Ammon's horn (tissue), 1 donor: ENCODE measurements around the gene NRXN3.

ENCODE experiments used
- DNase-seq: peaks from one replicate; pipeline ENCODE4 v3.0.0-alpha.2; 2016; ENCODE audit warnings: low spot score

NRXN3 gene

DNA sequence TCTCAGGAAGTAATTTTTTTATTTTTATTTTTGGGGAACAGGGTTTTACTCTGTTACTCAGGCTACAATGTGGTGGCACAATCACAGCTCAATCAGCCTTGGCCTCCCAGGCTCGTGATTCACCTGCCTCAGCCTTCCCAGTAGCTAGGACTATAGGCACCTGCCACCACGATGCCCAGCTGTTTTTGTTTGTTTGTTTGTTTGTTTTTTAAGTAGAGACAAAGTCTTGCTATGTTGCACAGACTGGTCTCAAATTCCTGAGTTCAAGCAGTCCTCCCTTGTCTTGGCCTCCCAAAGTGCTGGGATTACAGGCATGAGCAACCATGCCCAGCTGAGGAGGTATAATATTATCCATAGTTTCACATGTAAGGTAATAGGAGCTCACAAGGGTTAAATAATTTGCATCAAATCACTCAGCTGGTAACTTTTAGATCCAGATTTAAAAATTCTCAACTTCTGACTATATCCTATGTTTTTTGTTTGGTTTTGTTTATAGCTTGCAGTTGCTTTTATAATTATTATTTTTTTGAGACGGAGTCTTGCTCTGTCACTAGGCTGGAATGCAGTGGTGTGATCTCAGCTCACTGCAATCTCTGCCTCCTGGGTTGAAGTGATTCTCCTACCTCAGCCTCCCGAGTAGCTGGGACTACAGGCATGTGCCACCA is 1411.9 kb downstream of the NRXN3 start:
- DNase-seq: no peak

DNA sequence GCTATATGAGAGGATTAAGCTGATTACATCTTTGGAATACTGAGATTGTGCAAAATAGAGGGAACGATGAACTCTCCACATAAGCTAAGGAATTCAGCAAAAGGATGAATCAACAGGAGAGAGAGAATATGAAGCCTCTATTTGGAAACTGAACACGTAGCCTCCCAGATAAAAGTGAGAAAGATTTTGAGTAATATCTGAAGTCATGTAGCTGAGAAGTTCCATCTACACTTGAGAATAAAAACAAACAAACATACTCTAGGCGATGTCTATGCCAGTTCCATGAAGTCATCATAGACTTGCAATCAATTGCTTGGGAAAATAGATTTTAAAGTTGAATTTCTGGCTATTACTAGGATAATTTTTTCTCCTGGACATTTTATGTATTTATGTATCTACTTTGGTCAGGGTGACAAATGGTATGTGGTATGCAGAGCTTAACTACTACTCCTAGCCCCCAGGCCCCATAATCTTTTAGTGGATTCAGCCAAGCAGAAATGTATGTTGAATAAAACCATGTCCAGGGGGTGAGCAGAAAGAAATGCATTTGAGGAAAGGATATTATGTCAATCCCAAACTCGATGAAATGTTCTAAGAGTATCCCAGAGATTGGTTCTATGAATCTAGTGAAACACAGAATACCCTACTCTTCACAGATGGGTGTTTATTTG is 1413.7 kb downstream of the NRXN3 start:
- DNase-seq: no peak

DNA sequence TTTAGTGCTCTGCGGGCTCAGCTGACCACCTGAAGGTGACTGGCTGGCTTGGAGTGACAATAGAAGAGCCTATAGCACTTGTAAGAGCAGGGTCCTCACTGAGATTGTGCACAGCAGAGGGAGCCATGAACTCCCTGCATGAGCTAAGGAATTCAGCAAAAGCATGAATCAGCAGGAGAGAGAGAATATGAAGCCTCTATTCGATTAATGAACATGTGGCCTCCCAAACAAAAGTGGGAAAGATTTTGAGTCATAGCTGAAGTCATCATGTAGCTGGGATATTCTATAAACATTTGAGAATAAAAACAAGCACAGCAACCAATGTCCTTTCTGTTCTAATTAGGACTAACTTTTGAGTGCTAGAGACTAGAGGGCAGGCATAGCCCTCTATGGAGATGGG is 1414.5 kb downstream of the NRXN3 start:
- peak; percentile 47 for DNase-seq

DNA sequence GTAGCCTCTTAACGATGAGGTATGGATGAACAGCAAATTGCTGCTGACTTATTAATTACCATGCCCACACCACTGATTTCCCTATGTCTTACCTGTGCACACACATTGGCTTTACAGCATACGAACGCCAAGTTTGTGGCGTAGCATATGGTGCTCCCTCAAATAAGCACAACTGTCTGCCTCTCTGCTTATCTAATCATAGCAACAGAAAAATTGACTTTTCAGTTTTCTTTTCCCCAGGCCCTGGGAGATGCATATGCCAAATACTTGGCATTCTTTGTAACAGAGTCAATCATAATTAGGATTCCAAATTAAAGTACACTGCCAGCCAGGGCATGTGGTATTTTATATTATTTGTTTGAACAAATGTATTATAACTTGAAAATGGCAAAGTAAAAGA is 1415.7 kb downstream of the NRXN3 start:
- peak; percentile 13 for DNase-seq

DNA sequence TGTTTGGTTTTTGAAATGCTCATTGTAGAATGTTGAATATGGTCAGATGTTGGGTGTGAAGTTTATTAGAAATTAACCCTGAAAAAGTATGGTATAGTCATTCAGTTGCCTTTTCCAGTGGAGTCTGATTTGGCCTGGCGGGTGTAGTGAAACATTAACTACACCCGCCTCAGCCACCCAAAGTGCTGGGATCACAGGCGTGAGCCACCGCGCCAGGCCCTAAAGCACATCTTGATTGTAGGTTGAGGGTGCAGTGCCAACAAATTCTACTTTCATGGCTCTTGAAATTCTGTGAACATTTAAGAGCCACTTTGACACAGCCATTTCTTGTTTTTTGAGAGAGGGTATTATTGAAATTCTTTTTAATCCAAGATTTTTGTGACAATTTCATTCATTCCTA is 1416.2 kb downstream of the NRXN3 start:
- no peak for DNase-seq

DNA sequence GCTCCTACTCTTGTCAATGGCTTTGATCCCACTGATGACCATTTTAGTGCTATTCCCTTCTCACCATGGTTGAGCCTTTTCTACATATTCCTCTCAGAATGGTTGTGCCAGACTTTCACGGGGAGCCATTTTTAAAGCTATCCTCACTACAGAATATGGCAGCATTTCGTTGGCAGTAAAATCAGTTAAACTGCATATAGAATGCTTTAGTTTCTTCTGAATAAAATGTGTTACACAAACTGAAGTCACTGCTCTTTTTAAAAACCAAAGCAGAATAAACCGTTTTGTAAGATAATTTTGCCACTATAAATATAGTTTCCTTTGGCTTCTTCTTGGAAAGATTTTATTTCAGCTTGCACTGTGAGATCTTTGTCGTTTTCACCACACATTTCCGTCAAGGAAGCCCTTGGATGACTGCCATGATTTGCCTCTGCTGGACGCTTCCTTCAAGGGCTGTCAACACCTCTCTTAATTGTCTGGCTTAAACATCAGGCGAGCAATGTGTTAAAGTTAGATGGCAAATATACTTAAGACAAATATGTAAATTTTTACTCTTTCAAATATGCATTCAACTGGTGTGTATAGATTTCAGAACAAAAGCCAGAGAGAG is 1416.9 kb downstream of the NRXN3 start:
- DNase-seq: no peak

DNA sequence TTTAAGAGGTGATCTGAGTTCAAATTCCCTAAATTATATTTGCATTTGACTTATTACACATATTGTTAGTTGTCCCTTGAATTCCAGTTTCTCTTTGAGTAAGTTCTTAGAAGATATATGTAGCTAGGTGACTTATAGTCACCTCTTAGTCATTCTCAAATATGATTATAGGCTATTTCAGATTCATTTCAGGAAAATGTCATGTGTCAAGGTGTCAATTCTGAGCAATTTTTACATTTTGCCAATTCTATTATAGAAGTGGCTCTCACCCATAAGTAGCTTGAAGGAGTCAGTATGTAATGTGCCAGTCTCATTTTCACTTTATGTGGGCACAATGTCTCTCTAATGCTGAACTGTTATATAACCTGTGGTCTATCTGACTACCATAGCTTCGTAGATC is 1417.7 kb downstream of the NRXN3 start:
- no peak for DNase-seq

DNA sequence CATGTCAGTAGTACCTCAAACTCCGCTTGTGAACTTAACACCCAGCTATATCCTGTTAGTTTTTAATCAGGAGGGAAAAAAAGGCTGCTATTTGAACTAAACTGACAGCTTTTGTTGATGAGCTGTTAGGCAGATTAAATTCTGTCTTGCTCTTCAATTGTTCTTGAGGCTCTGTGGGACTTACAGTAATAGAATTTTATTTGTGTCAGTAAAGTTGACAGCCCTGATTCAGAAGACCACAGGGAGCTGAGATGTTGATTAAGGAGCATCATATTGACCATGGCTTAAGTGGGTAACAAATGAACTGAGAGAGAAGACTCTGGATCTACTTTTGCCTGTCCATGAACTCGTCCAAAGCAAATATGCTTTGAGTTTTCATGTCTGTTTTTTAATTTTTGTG is 1418.2 kb downstream of the NRXN3 start:
- no peak for DNase-seq

DNA sequence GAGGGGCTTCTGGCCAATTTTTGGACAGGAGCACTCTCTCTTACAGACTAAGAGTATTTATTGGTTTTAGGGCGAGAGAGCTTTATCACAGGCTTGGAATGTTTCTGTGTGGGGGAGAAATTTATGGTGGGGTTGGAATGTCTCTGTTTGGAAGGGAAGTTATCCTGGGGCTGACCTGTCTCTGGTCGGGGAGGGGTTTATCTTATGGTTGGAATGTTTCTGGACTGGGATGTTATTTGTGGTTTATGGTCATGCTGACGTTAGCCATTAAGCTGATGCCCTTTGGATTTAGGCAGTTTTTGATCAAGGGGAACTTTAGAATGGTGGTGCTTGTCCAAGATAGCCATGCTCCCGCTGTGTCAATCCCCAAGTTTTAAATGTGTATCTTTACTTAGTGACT is 1426.4 kb downstream of the NRXN3 start:
- no peak for DNase-seq

DNA sequence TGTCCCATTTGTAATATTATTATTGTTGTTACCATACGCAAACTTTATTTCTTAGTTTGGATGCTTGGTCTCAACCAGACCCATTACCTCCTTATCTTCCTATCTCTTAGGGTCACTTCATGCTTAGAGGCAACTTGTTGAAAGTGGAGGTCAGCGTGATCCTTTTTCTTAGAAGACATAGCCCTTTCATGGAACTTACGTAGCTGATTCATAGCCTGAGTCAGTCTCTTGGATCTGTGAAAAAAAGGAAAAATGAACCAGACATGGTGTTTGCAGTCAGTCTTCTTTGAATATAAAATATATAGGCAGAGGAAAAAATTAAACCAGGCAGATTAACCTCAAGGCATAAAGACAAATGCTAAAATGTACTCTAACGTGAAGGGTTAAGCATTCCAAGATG is 1427.4 kb downstream of the NRXN3 start:
- DNase-seq: no peak

DNA sequence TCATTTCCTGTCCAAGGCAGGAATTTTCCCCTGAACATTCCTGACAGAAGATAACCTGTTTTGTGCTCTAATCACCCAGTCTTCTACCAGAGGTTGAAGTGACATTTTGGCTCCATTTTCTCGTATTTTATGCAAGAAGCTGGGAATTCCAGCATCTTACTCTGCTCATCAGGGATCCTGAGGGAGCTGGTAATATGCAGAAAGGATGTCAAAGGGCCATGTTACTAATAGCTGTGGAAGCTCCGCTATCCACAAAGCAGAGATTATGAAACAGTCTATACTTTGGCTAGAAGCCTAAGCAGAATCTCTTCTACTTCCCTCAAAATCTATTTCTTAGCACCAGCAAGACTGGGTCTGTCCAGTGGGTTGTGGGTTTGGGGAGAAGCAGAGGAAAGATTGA is 1428.2 kb downstream of the NRXN3 start:
- DNase-seq: no peak

DNA sequence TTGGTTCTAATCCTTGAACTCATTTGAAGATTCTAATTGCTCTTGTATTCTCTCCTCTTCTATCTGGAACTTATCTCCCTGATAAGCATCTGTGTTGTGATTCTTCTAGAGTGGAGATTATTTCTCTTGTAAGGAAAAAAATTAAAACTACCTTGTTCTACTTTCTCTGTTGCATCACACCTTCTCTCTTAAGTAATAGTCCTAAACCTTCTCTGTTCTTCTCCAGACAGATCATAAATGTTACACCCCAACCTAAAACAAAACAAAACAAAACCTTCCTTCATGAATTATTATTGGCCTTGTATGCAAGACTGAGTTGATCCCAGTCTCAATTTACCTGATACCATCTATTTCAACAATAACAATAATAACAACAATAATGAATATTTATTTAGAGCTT is 1429.1 kb downstream of the NRXN3 start:
- DNase-seq: no peak

DNA sequence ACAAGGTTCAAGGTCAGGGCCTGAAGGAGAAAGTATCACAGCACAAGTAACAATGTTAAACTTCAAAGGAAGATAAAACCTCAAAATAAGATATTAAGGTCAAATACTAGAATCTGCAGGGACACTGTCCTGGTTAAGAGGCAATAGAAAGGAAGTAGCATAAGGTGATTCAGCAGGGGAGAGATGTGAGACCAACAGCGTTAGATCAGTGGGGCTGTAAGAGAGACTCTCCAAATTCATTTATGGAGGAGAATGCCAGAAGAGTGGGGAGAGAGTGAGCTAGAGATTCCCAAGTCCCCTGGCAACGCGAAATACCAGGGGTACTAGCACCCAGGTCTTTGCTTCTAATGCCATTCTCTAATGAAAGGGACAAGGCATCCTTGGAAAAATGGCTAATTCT is 1430.2 kb downstream of the NRXN3 start:
- no peak for DNase-seq

DNA sequence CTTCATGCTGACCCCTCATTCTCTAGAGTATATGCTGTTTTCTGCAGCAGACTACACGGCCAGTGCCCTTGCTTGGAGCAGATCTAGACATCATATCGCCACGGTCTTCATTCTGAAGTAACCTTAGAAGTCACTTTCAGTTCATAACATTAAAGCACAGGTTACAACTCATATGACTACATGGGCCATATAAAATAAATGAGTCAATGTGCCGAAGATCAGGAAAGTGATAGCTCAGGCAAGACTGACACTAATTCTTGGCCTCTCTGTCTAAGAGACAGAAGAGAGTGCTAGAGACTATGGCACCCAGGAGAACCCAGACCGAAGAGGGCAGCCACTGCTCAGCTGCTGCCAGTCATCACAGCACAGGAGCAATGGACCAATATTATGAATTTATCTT is 1431.4 kb downstream of the NRXN3 start:
- DNase-seq: no peak

DNA sequence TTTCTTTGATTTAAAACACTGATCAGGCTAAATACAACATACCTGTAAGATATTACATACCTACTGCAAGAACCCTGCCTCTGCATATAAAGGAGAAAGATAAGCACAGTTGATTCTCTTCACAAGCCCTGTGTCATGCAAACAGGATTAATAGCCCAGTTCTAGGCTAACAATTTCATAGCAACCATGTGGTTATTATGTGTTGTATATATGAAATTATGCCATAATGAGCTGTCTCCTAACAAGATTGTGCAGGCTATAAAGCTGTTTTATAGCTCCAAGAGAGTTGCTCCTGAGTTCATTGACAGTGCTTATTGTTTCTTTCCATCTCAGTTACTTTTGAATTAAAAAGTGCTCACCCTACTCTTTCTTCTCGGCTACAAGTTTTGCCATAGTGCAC is 1431.9 kb downstream of the NRXN3 start:
- DNase-seq: no peak

DNA sequence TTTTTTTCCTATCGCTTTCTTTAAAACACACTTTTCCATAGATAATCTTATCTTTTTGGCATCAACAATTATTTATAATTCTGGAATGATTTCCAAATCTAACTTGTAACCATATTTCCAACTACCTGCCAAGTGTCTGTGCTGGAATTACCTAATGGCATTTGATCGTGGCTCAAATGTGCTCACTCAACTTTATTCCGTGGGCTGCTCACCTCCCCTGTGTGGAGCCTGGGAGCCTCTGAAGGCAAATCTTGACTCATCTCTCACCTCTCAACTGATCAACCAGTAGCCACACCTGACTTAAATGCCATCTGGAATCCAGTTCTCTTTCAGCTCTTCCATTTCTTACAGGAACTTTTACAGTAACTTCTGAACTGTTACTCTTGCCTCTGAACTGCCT is 1432.6 kb downstream of the NRXN3 start:
- no peak for DNase-seq

DNA sequence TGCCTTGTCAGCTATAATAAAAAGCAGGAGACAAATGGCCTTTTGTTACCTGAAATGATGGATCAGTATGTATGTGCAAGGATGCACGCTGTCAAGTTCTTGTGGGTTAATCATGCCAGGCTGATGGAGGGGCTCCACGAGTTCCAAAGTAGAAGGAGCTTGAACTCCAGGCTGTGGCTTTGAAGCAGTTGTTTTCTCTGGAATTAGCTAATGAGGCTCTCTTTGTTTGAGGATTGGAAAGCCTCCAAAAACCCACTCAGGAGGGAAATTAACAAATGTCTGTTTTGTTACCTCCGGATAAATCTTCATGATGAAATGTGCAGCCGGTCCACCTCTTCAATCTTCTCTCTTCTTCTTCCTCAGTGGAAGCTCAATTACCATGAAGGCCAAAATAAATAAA is 1435.7 kb downstream of the NRXN3 start:
- peak; percentile 13 for DNase-seq

DNA sequence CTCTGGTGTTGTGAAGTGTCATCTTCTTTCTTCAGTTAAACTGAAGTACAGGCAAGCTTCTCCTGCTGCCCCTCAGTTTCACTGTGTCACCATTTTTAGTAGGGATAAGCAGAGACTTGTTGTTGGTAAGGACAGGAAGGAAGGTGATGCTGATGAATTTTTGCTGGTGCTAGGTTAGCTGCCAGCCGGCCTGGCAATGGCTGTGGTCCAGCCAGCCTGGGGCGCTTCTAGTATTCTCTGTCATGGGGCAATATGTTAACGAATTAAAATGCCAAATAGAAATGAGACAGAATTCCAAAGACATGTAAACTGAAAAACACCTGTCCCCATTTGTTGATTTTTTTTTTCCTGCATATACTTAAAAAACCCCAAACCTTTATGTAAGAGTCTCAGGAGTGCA is 1438.3 kb downstream of the NRXN3 start:
- DNase-seq: no peak

DNA sequence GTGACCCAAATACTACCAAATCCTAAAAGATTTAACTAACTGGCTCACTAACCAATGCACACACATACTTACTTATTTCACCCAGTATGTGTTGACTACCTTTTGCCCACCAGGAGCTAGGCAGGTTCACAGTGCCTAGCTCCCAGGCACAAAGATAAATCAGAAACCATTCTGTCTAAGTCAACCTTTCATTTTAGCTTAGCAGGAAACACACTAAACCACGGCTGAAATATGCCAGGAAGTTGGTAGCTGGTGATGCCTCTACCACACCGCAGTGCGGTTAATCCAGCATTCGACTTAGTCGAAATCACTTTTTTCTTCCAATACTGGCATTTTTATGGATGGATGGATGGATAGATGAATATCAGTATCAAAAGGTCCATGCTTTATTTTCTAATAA is 1443.5 kb downstream of the NRXN3 start:
- no peak for DNase-seq

DNA sequence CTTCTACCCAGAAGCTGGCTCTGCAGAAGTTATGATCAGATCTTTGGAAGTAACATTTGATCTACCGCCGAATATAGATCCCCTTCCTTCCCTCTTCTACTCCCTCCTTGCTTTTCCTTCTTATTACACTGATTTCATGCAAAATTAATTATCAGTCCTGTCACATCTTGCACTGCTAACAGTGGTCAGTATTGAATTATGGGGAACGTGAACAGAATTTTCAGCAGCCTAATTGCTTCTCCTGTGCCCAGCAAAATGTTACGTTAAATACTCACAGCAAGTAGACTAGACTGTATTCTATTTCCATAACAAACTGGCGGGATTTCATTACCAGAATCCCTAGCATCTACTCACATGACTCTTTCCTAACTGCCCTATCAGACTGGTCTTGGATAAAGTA is 1444.3 kb downstream of the NRXN3 start:
- DNase-seq: peak; percentile 45

DNA sequence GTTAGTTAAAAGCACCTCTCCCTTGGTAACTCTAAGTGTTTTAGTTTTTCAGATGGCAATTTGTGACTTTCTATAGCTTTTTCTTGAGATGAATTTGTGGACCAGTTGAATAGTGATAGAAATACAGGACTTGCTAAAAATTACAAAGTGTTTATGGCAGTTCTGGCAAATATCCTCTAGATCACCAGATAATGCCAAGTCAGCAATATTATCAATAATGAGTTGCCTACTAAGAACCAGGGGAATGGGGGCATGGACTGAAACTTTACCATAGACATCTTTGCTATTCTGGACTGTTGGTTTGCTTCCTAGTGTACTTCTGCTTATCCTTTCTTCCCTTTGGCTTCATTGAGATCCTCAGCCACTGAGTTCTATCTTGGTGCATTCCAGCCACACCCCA is 1456.9 kb downstream of the NRXN3 start:
- DNase-seq: peak; percentile 0

DNA sequence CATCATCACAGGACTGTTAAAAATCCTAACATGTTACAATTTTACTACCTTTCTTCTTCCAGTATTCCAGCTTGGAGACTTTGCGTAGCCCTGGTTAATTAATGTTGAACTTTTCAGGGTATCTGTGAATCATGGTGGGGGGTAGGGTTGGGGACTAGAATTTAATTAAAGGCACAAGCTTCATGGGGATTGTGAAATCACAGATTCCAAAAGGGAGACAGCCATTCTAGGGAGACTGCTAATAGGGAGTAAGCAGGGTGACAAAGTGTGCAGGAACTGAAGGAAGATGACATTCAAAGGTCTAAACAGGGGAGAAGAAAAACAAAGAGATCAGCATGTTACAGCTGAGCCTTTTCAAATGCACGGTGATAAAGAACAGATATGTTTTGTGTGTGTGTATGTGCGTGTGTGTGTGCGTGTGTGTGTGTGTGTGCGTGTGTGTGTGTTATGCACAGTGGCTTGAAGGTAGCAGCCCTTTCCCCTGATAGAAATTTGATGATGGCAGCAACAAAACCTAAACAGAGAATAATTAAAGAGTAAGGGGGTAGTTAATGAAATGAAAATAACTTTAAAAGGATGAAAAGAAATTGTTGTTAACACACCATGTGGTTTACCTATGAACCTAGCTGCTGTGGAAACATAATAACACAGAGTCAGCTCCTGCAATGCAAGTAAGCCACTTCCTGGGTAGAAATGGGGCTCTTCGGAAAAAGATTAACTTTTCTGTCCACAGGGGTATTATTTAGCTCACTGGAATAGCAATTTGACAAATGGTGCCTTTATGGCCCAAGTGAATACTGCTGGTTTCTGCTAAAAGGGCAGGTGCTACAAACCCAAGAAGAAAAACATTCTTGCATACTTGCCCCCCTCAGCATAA is 1459.5 kb downstream of the NRXN3 start:
- DNase-seq: no peak
